ENCODE results near the gene INPP5J.

- TF ChIP-seq POLR2A (IDR thresholded peaks at IDR 0.05) (no peak), EP300 (IDR thresholded peaks at IDR 0.05) (no peak), POLR2AphosphoS5 (IDR thresholded peaks at IDR 0.05) (peak in 1 of 4 donors; percentile 6)
- TF ChIP-seq, protein P1, sequence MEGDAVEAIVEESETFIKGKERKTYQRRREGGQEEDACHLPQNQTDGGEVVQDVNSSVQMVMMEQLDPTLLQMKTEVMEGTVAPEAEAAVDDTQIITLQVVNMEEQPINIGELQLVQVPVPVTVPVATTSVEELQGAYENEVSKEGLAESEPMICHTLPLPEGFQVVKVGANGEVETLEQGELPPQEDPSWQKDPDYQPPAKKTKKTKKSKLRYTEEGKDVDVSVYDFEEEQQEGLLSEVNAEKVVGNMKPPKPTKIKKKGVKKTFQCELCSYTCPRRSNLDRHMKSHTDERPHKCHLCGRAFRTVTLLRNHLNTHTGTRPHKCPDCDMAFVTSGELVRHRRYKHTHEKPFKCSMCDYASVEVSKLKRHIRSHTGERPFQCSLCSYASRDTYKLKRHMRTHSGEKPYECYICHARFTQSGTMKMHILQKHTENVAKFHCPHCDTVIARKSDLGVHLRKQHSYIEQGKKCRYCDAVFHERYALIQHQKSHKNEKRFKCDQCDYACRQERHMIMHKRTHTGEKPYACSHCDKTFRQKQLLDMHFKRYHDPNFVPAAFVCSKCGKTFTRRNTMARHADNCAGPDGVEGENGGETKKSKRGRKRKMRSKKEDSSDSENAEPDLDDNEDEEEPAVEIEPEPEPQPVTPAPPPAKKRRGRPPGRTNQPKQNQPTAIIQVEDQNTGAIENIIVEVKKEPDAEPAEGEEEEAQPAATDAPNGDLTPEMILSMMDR (IDR thresholded peaks at IDR 0.05), result no peak
These were observed 26.0 kb upstream of the INPP5J start for GRCh38 chr22:31096657-31097279.

Measured in sigmoid colon (tissue), 4 donors.